Measurements from ENCODE around the gene SORBS2.

The SORBS2 gene

DNA sequence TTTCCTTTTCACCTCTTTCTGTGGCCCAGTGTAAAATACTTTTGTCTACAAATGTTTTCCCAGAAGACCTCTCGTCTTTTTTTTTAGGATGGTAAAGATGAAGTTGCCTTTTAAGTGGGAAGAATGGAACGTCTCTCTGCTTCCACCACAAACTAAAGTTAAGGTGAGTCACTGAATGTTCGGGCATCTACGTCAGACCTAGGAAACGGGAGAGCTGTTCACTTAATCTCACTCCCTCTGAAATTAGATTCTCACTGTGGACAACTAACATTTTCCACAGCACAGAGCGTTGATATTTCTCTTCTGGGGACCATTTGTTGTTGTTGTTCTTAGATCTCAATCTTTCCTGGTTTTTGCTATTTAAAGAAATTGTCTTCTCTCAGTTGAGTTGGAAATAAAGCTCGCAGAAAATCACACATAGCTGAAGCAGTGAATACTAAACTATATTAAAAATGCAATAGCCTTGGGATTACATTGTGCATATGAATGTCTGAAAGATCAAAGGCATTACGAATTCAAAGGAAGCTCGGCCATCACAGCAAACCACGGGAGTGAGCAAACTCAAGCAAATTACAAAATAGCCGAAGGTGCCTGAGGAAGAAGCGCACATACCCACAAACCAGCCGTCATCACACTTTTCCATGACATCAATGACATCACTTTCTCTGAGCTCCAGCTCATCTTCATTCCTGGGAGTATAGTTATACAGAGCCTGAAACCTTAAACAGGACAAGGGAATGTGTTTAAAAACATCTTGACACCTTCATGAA lies 222.7 kb downstream of the SORBS2 start:
- no peak for DNase-seq (ENCODE audit: low read depth)

DNA sequence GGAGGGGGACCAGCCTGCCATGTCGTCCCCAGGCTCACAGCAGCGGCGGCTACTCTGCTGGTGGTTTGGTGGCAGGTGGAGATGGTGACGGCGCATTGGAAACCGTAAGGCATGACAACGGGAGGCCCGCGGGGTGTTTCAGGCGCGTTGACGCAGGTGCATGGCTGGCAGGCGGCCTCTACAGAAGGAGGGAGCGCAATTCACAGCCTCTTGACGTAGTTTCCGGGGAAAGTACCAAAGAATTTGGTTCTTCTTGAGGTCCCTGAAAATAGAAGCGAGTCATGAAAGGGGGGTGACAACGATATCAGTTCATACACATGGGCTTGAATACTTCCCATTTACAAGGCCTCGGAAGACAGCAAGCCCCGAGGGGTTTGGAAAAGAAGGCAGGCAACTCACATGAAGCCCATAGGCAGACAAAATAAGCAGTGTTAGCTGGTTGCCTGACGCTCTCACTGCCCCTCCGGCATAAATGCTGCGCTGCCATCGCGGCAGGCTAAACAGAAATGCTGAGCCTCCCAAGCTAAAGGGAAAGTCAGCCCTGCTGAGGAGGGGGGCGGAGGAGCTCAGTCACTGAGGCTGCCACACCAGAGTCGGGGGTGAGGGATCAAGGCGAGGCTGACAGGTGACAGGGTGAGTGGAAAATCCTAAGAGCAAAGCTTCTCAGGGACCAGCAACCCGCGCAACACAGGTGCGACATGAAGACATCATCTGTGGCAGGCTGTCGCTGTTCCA lies 224.4 kb downstream of the SORBS2 start:
- no peak for DNase-seq (ENCODE audit: low read depth)

DNA sequence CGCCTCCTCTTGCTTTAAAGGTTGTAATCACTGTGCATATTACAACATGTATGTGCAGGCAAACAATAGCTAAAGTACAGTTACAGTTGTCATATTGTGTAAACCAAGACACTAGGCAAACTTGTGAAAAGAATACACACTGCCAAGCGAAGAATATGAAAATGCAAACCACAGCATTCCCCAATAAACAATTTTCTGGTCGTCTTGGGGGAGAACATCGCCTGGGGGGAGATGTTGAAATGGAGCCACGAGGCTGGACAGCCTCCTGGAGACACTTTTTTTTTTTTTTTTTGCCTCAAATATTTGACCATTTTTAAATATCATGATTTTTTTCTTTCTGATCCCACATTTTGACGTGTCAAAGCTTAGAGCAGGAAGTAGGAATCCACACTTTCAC lies 225.0 kb downstream of the SORBS2 start:
- DNase-seq (ENCODE audit: low read depth) = no peak

DNA sequence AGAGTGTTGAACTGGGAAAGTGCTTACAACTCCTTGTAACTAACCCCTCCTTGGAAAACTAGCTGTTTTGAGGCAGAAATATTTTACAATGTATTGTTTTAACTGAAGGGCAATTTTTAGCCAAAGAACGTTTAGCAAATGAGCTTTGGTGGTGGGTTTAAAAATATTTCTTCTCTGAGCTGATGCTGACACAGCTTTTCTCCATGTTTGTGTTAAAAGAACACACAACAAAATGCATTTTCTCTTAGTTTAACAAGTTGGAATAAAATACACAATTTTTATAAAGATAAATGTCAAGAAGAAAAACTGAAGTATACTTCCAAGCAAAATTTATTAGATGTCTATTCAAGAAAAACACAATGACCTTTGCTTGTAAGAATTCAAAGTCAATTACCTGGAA lies 226.8 kb downstream of the SORBS2 start:
- DNase-seq (ENCODE audit: low read depth) = no peak

DNA sequence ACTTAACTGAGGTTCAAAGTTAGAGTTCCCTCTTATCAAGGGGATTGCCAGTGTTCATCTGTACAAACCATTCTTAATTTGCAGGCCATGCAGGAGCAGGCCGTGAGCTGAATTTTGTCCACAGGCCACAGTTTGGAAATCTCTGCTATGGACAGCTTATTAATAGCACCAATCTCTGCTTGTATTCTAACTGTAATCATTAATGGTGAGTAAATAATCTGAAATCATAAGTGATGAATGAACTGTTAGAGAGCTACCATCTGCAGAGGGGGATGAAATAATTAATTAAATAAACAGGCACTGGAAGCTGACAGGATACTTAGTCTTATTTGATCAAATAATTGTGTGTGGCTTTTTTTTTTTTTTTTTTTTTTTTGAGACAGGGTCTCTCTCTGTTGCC lies 228.2 kb downstream of the SORBS2 start:
- no peak for DNase-seq (ENCODE audit: low read depth)

DNA sequence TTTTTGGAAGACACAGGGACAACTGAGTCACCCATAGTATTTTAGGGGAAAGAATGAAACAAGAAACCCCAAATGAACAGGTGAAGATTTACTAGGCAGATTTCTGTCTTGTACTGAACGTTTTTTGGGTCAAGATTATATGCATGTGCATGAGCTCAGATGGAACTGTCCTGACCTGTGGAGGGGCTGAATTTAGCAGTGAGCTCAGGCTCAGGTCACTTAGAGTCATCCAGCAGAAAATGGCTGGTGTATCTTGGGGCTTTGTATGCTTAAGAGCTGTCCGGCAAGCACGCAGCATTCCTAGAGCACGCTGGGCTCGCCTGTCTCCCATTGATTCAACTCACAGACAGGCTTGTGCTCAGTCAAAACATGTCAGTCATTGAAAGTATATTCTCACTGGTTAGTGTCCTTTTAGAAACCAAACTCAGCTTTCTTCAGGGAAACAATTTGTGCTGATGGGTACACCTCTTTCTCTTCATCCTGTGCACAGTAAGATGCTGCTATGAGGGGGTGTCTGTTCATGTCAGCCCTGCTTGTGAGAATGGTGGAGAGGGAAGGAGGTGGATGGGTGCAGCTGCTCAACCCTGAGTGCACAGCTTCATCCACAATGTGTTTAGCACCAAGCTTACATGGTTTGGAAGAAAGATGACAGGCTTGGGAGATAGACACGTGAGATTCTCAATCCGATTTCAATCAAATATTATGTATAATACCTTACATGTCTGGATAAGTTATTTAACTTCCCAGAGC lies 229.2 kb downstream of the SORBS2 start:
- no peak for DNase-seq (ENCODE audit: low read depth)

DNA sequence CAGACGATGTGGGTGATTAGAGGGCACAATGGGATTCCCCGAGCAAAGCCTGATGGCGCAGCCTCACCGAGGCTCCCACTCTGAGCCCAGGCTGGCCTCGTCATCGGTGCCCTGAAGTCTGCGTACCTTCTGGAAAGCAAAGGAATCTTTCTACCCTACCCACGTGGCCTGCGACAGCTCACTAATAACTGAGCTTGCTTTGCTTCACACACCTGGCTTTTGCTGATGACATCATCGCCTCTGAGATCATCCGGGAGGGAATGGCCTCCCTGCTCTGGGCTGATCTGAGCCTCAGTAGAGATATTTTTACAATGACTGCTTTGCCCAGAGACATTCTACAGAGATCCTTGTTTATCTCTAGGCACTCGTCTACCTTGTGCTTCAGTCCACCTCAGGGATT lies 231.3 kb downstream of the SORBS2 start:
- DNase-seq (ENCODE audit: low read depth) = no peak

DNA sequence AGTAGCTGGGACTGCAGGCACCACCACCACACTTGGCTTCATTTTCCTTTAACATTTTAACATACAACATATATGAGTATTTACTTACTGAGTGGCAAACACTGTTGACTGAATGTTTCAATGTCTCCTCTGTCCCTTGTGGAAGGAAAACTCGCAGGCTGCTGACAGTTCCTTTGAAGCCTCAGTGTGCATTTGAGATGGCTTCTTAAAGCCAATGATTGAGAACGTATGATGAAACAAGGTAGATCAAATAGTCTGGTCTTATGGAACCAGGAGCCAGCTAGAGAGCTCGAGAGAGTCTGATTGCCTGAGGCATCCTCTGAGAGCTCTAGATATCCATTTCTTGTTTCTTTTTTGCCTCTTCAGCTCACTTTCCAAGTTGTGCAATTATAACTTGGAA lies 233.7 kb downstream of the SORBS2 start:
- DNase-seq (ENCODE audit: low read depth) = no peak

DNA sequence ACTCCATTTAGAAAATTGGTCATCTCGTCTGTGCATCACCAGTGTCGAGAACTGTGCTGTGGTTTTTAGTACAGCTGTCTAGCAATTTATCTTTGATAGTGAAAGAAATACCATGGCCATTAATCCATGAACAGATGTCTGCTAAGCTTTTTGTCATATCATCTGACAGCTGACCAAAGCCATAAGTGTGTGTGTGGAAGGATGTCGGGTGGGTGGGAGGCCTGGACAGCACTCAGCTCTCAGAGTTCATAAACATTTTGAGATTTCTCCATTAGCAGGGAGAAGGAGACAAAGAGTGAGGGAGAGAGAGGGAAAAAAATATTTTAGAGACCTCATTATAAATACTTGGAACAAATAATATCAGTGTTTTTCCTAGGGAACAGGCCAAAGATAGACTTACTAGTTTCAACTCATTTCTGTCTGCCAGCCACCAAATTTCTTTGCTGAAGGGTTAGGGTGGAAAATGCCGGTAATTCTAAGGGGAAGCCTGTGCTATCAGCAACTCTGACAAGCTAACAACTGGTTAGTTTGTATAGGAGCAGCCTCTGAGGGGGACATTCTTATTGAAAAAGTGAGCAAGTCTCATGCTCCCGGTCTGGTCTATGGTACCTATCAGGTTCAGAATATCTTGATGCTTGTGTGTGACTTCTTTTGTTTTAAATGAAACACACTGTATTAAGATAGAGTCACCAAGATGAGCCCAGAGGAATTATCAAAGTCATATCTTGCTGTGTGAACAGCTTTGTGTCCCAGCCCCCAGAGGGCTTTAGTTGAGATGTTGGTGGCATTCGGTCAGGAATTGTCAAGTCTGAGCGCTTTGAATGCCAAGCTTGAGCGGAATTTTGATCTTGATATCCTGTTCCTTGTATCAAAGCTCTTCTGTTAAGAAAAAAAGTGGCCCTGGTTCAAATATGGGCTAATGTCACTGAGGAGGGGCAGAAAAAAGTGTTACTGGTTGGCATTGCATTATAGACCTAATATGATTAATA lies 234.7 kb downstream of the SORBS2 start:
- DNase-seq (ENCODE audit: low read depth) = no peak

DNA sequence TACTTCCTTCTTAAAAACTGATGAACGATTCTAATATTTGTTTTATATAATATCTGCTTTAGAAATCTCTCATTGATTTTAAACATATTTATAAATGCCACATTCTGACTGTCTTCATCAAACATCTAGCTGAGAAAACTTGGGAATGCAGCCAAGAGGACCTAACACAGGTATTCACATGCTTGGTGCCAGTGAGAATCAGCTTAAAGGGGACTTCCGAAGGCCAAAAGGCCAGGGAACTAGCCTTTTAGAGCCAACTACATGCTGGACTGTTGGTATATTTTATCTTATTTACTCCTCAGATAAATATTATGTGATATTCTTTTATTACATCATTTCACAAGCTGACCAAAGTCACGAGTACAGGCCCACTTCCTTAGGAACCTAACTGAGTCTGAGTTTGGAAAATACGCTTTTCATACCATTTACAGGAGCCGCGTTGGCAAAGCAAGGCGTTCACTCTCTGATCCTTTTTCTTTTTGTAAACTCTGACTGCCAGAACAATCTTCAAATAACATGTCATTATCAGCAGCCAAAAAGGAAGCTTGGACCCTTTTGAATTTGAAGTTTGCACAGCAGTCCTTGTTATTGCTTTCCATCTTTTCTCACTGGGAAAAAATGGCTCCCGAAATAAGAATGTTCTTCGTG lies 235.6 kb downstream of the SORBS2 start:
- no peak for DNase-seq (ENCODE audit: low read depth)

DNA sequence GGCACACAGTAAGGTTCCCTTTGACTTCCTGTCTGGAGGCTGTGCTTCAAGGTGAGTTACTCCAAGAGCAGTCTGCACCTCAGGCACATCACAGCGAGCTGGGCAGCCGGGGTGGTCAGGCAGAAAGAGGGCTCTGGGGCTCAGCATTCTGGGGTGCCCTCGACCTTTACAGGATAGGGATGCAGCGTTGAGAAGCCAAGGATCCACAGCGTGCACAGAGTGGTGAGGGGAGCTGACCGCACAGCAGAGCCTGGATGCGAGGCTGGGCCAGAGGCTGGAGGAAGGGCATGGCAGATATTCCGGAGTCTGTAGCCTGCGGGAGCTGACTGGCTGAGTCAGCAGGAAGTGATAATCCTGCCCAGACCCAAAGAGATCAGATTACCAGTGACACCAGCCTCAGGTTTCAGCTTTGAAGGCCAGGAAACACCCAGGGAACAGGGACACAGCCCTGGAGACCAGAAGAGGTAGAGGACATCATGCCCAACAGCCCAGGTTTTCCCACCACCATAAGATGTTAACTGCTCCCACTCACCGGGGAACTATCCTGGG lies 238.3 kb downstream of the SORBS2 start:
- peak; percentile 53 for DNase-seq (ENCODE audit: low read depth)

DNA sequence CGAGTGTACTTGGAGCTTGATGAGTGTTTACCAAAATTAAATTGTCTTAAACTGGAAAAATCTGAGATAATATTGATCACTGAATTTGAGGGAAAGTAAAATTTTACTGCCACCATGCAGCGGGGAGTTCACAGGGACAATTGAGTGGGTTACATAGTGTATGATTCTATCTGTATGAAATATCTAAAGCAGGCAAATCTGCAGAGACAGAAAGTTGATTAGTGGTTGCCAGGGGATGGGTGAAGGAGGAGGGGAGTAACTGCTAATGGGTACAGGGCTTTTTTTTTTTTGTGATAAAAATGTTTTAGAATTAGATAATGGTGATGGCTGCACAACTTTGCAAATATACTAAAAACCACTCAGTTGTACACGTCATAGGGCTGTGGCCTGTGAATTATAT lies 241.3 kb downstream of the SORBS2 start:
- no peak for DNase-seq (ENCODE audit: low read depth)

DNA sequence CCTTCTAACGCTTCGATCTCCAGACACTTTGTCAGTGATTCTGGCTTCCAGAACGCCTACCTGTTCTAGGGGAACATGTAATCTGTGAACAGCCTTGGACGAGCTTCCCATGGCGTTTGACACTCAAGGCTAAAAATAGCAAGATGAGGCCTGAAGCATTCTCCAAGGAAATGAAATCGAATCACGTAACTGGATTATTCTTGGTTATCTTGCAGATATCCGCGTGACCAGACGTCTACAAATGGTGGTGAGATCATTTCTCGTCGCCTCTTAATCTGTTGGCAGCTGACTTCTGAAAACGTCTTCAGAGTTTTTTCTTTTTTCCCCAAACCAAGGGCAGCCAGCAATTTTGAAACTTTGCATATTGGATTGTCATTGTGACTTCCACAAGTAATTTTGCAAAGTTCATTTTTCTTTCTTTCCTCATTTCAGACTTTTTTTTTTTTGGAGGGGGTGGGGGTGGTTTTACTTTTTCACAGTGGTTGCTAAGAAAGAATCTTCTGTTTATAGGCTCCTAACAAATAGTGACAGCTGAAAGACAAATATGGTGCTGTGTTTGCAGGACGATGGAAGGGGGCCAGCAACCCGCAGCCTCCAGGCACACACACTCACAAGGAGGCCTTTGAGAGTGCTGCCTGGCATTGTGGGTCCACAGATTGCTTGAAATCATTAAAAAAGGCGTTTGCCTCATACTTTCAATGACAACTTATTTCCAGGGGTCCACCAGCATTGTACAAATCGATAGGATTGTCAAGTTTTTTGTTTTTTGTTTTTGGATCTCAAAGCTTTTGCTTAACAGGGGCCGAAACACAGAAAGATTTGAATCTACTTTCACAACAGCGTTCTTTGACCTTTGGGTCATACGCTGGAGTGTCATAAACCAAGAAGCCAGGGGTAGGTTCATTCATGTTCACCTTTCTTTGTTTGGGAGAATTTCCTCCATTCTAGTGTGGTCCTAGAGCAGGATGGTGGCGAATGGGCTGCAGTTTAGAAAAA lies 244.3 kb downstream of the SORBS2 start:
- DNase-seq (ENCODE audit: low read depth) = peak; percentile 19

DNA sequence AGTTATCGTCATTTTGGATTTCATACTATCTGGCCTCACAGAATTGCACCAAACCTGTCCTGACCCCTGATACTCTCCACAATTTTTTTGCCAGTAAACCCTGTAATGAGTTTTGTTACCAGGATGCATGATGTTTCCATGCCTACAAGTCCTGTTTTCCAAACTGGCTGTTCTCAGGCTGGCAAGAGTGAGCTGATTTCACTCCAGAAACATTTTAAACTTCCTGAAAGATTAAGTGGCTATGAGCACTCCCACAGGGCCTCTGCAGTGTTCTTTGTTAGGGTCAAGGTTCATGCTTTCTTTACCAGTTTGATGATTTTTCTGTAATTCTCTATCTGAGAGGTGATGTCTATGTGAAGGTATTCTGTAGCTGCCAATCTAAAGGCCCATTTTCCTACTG lies 245.0 kb downstream of the SORBS2 start:
- DNase-seq (ENCODE audit: low read depth) = peak; percentile 54

DNA sequence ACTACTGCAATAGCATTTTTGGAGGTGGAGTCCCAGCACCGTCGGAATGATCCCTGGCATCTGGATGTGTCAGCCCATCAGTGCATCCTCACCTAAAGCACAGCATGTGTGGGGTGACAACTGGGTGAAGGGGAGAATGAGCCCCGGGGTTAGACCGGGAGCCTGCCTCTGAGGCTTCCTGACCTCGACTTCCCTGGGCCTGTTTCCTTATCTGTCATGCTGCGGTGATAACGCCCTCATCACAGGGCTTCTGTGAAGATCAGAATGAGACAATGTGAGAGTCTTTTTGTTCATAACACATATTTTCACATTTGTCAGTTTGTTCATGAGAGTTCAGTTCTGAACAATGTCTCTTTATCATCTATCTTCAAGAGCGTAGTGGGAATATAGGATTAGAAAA lies 245.6 kb downstream of the SORBS2 start:
- DNase-seq (ENCODE audit: low read depth) = no peak

DNA sequence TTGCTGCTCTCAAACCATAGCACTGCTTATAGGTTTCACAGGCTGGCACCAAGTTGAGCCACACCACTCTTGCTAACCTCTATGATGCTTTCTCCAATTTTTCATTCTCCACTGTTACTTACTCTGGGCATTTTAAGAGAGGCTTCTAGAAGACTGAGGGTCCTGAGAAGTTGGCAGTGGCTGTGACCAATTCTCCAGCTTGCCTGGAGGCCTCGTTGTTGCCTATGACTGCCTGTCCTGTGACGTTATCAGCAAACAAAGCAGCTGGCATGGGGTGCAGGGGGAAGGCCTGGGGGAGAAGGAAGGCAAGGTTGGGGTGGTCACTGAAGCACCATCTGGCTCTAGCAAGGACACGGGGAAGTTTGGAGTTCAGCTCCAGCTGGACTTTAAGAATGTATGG lies 246.3 kb downstream of the SORBS2 start:
- no peak for DNase-seq (ENCODE audit: low read depth)

DNA sequence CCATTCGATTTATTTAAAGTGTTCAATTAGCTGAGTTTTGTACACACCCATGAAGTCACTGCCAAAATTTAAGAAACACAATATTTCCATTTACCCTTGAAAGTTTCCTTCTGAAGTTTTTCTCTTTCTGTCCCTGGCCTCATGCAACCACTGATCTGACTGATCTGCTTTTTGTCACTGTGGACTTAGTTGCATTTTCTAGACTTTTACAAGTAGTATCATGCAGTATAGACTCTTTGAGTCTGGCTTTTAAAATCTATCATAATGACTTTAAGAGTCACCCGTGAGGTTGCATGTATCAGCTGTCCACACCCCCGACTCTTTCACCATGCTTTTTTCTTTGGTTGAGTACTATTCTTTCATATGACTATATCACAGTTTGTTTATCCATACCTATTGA lies 247.6 kb downstream of the SORBS2 start:
- no peak for DNase-seq (ENCODE audit: low read depth)

DNA sequence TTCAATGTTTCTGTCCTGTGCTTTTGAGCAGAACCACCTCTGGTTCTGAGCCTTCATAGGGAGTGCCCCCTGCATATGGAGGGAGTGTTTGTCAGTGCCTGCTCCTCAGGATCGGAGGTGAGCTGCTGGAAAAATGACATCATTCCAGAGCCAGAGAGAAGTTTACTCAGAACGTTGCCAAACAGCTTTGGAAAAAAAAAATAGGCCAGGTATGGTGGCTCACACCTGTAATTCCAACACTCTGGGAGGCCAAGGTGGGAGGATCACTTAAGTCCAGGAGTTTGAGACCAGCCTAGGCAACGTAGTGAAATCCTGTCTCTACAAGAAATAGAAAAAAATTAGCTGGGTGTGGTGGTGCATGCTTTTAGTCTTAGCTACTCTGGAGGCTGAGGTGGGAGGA lies 249.5 kb downstream of the SORBS2 start:
- no peak for DNase-seq (ENCODE audit: low read depth)

DNA sequence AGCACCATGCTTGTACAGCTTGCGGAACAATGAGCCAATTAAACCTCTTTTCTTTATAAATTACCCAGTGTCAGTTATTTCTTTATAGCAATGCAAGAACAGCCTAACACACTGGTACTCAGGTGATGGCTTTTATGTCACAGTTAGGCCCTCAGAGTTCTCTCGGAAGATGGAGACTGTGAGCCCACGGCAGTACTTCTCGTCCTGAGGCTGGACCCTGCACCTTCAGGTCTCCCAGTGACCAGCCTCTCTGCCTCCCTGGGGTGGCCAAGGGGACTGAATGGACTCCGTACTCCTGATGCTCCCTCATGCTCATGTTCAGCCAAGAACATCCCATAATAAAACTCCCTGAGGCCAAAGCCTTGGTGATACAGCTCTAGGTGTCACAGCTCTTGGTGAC lies 251.7 kb downstream of the SORBS2 start:
- no peak for DNase-seq (ENCODE audit: low read depth)

DNA sequence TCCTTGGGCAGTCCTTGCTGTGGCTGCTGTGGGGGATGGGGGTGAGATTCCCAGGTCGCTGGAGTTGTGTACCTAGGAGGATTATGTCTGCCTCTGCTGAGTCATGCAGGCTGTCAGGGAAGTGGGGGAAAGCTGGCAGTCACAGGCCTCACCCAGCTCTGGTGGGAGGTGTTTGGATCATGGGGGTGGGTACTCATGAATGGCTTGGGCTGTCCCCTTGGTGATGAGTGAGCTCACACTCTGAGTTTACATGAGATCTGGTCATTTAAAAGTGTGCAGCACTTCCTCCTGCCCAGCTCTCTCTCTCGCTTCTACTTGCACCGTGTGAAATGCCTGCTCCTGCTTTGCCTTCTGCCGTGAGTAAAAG lies 252.1 kb downstream of the SORBS2 start:
- no peak for DNase-seq (ENCODE audit: low read depth)

All from GM04504 (cell line).